ENCODE results near the gene OR51V1.

Gene OR51V1

GRCh38 chr11:5246772-5247471 lies 46.4 kb upstream of the OR51V1 start:
- Histone ChIP-seq H2AFZ (ENCODE audit: low read depth, low read length) (no peak overlapping the region), H3K79me2 (ENCODE audit: insufficient read depth, low read length) (no peaks in the 10 kb centered on the region)
- no peak for DNase-seq

GRCh38 chr11:5245155-5245554 lies 44.7 kb upstream of the OR51V1 start:
- Histone ChIP-seq H3K36me3 (ENCODE audit: insufficient read depth, low read length) (no peaks in the 10 kb centered on the region), H4K20me1 (ENCODE audit: insufficient read depth, low read length) (no peaks in the 10 kb centered on the region), H3K4me3 (ENCODE audit: low read depth in 1 of 2, low read length in 2 of 2) (no peak overlapping the region), H3K27ac (ENCODE audit: low read length) (no peak overlapping the region), H3K9ac (ENCODE audit: low read depth, low read length) (no peak overlapping the region), H3K4me2 (ENCODE audit: insufficient read depth, low read length) (no peak overlapping the region), H3K9me3 (ENCODE audit: insufficient read depth, low read length, severe bottlenecking) (no peaks in the 10 kb centered on the region), H2AFZ (ENCODE audit: low read depth, low read length) (no peak overlapping the region), H3K27me3 (ENCODE audit: insufficient read depth, low read length, poor library complexity) (peaks cover 18% of the 10 kb centered on the region), H3K4me1 (ENCODE audit: insufficient read depth, low read length) (no peaks in the 10 kb centered on the region), H3K79me2 (ENCODE audit: insufficient read depth, low read length) (no peaks in the 10 kb centered on the region)
- ATAC-seq (ENCODE audit: insufficient read depth, low read depth): no peak
- DNase-seq: no peak
- TF ChIP-seq EZH2 (IDR thresholded peaks at IDR 0.05; ENCODE audit: borderline replicate concordance, low read depth, low read length, severe bottlenecking): no peak
- TF ChIP-seq, protein P1, sequence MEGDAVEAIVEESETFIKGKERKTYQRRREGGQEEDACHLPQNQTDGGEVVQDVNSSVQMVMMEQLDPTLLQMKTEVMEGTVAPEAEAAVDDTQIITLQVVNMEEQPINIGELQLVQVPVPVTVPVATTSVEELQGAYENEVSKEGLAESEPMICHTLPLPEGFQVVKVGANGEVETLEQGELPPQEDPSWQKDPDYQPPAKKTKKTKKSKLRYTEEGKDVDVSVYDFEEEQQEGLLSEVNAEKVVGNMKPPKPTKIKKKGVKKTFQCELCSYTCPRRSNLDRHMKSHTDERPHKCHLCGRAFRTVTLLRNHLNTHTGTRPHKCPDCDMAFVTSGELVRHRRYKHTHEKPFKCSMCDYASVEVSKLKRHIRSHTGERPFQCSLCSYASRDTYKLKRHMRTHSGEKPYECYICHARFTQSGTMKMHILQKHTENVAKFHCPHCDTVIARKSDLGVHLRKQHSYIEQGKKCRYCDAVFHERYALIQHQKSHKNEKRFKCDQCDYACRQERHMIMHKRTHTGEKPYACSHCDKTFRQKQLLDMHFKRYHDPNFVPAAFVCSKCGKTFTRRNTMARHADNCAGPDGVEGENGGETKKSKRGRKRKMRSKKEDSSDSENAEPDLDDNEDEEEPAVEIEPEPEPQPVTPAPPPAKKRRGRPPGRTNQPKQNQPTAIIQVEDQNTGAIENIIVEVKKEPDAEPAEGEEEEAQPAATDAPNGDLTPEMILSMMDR (IDR thresholded peaks at IDR 0.05; ENCODE audit: borderline replicate concordance, extremely low read depth, low read length, poor library complexity, severe bottlenecking): no peak

More at GRCh38 chr11:5246772-5247471, 46.4 kb upstream of the OR51V1 start:
- Histone ChIP-seq H3K27me3 (ENCODE audit: insufficient read depth, low read length, poor library complexity) (peaks cover 16% of the 10 kb centered on the region), H3K4me3 (ENCODE audit: low read depth in 1 of 2, low read length in 2 of 2) (no peak overlapping the region), H4K20me1 (ENCODE audit: insufficient read depth, low read length) (no peaks in the 10 kb centered on the region), H3K4me1 (ENCODE audit: insufficient read depth, low read length) (no peaks in the 10 kb centered on the region), H3K36me3 (ENCODE audit: insufficient read depth, low read length) (no peaks in the 10 kb centered on the region), H3K9me3 (ENCODE audit: insufficient read depth, low read length, severe bottlenecking) (no peaks in the 10 kb centered on the region), H3K27ac (ENCODE audit: low read length) (no peak overlapping the region), H3K9ac (ENCODE audit: low read depth, low read length) (no peak overlapping the region), H3K4me2 (ENCODE audit: insufficient read depth, low read length) (no peak overlapping the region)
- ATAC-seq (ENCODE audit: insufficient read depth, low read depth): no peak
- TF ChIP-seq, protein P1 (IDR thresholded peaks at IDR 0.05; ENCODE audit: borderline replicate concordance, extremely low read depth, low read length, poor library complexity, severe bottlenecking): no peak
- TF ChIP-seq EZH2 (IDR thresholded peaks at IDR 0.05; ENCODE audit: borderline replicate concordance, low read depth, low read length, severe bottlenecking): no peak

- Histone ChIP-seq H3K4me3 (ENCODE audit: low read depth in 1 of 2, low read length in 2 of 2) (no peak overlapping the region), H2AFZ (ENCODE audit: low read depth, low read length) (no peak overlapping the region), H3K9ac (ENCODE audit: low read depth, low read length) (no peak overlapping the region), H4K20me1 (ENCODE audit: insufficient read depth, low read length) (no peaks in the 10 kb centered on the region), H3K36me3 (ENCODE audit: insufficient read depth, low read length) (no peaks in the 10 kb centered on the region), H3K4me2 (ENCODE audit: insufficient read depth, low read length) (no peak overlapping the region), H3K79me2 (ENCODE audit: insufficient read depth, low read length) (no peaks in the 10 kb centered on the region), H3K27ac (ENCODE audit: low read length) (no peak overlapping the region), H3K4me1 (ENCODE audit: insufficient read depth, low read length) (no peaks in the 10 kb centered on the region), H3K27me3 (ENCODE audit: insufficient read depth, low read length, poor library complexity) (peaks cover 18% of the 10 kb centered on the region), H3K9me3 (ENCODE audit: insufficient read depth, low read length, severe bottlenecking) (no peaks in the 10 kb centered on the region)
- DNase-seq (no peak), ATAC-seq (ENCODE audit: insufficient read depth, low read depth) (no peak)
- no peak for TF ChIP-seq EZH2 (IDR thresholded peaks at IDR 0.05; ENCODE audit: borderline replicate concordance, low read depth, low read length, severe bottlenecking)
- TF ChIP-seq, protein P1 (IDR thresholded peaks at IDR 0.05; ENCODE audit: borderline replicate concordance, extremely low read depth, low read length, poor library complexity, severe bottlenecking): no peak
These were observed 43.3 kb upstream of the OR51V1 start for GRCh38 chr11:5243816-5244180.

All from DND-41 (cell line).